Mucosa of stomach (tissue), 1 donor: ENCODE results near the gene SNX18.

Experiments used
- H3K27me3 ChIP-seq: one replicate; pipeline ENCODE4 v1.7.0; 2013; ENCODE audit warnings: mild to moderate bottlenecking, low read length; ENCODE audit not compliant: control insufficient read depth, insufficient read depth
- H3K36me3 ChIP-seq: one replicate; pipeline ENCODE4 v1.7.0; 2013; ENCODE audit warnings: low read length; ENCODE audit not compliant: control insufficient read depth, insufficient read depth
- H3K4me1 ChIP-seq: one replicate; pipeline ENCODE4 v1.7.0; 2013; ENCODE audit warnings: mild to moderate bottlenecking, low read length; ENCODE audit not compliant: control insufficient read depth, insufficient read depth
- H3K4me3 ChIP-seq: one replicate; pipeline ENCODE4 v1.7.0; 2013; ENCODE audit warnings: low read length
- H3K9ac ChIP-seq: one replicate; pipeline ENCODE4 v1.7.0; 2013; ENCODE audit warnings: mild to moderate bottlenecking, low read length, moderate library complexity
- H3K9me3 ChIP-seq: one replicate; pipeline ENCODE4 v1.7.0; 2013; ENCODE audit warnings: mild to moderate bottlenecking, low read length, moderate library complexity; ENCODE audit not compliant: control insufficient read depth
- donor health status: Pancreatic carcinoma.

Gene SNX18

GRCh38 chr5:54571462-54571861, 53.9 kb downstream of the SNX18 start:
- Histone ChIP-seq H3K27me3 (no peaks in the 10 kb centered on the region), H3K9ac (no peak overlapping the region), H3K9me3 (no peaks in the 10 kb centered on the region), H3K4me3 (no peak overlapping the region), H3K36me3 (no peaks in the 10 kb centered on the region), H3K4me1 (no peaks in the 10 kb centered on the region)

GRCh38 chr5:54573812-54574489, 56.4 kb downstream of the SNX18 start:
- H3K9me3 ChIP-seq: no peaks in the 10 kb centered on the region
- no peaks in the 10 kb centered on the region for H3K4me1 ChIP-seq
- H3K36me3 ChIP-seq: no peaks in the 10 kb centered on the region
- H3K9ac ChIP-seq: no peak overlapping the region
- no peak overlapping the region for H3K4me3 ChIP-seq
- no peaks in the 10 kb centered on the region for H3K27me3 ChIP-seq

GRCh38 chr5:54577528-54577927, 60.0 kb downstream of the SNX18 start:
- Histone ChIP-seq H3K27me3 (no peaks in the 10 kb centered on the region), H3K9ac (no peak overlapping the region), H3K9me3 (no peaks in the 10 kb centered on the region), H3K36me3 (no peaks in the 10 kb centered on the region), H3K4me3 (no peak overlapping the region), H3K4me1 (peaks cover 4% of the 10 kb centered on the region)

GRCh38 chr5:54577937-54578653, 60.5 kb downstream of the SNX18 start:
- H3K9ac ChIP-seq: no peak overlapping the region
- H3K4me3 ChIP-seq: no peak overlapping the region
- H3K4me1 ChIP-seq: peaks cover 4% of the 10 kb centered on the region
- no peaks in the 10 kb centered on the region for H3K9me3 ChIP-seq
- H3K27me3 ChIP-seq: no peaks in the 10 kb centered on the region
- no peaks in the 10 kb centered on the region for H3K36me3 ChIP-seq

GRCh38 chr5:54579591-54580295, 62.2 kb downstream of the SNX18 start:
- no peak overlapping the region for H3K9ac ChIP-seq
- no peaks in the 10 kb centered on the region for H3K36me3 ChIP-seq
- no peaks in the 10 kb centered on the region for H3K27me3 ChIP-seq
- no peak overlapping the region for H3K4me3 ChIP-seq
- H3K4me1 ChIP-seq: peaks cover 4% of the 10 kb centered on the region
- H3K9me3 ChIP-seq: no peaks in the 10 kb centered on the region

- no peaks in the 10 kb centered on the region for H3K36me3 ChIP-seq
- H3K4me1 ChIP-seq: peaks cover 4% of the 10 kb centered on the region
- no peak overlapping the region for H3K4me3 ChIP-seq
- H3K27me3 ChIP-seq: no peaks in the 10 kb centered on the region
- H3K9ac ChIP-seq: no peak overlapping the region
- no peaks in the 10 kb centered on the region for H3K9me3 ChIP-seq
These were observed 63.6 kb downstream of the SNX18 start for GRCh38 chr5:54580997-54581811.

- H3K9ac ChIP-seq: no peak overlapping the region
- peaks cover 4% of the 10 kb centered on the region for H3K4me1 ChIP-seq
- H3K27me3 ChIP-seq: no peaks in the 10 kb centered on the region
- H3K36me3 ChIP-seq: no peaks in the 10 kb centered on the region
- no peak overlapping the region for H3K4me3 ChIP-seq
- no peaks in the 10 kb centered on the region for H3K9me3 ChIP-seq
These were observed 64.4 kb downstream of the SNX18 start for GRCh38 chr5:54581831-54582548.

GRCh38 chr5:54586336-54586735, 68.8 kb downstream of the SNX18 start:
- Histone ChIP-seq H3K9me3 (no peaks in the 10 kb centered on the region), H3K4me1 (peaks cover 4% of the 10 kb centered on the region), H3K4me3 (no peak overlapping the region), H3K27me3 (no peaks in the 10 kb centered on the region), H3K9ac (no peak overlapping the region), H3K36me3 (no peaks in the 10 kb centered on the region)

- H3K4me3 ChIP-seq: no peak overlapping the region
- no peaks in the 10 kb centered on the region for H3K4me1 ChIP-seq
- no peak overlapping the region for H3K9ac ChIP-seq
These were observed 72.2 kb downstream of the SNX18 start for GRCh38 chr5:54589786-54590185.

GRCh38 chr5:54590824-54591223, 73.3 kb downstream of the SNX18 start:
- Histone ChIP-seq H3K9ac (no peak overlapping the region), H3K9me3 (no peaks in the 10 kb centered on the region), H3K36me3 (no peaks in the 10 kb centered on the region), H3K4me1 (no peaks in the 10 kb centered on the region), H3K27me3 (no peaks in the 10 kb centered on the region), H3K4me3 (no peak overlapping the region)

More at GRCh38 chr5:54589786-54590185, 72.2 kb downstream of the SNX18 start:
- H3K27me3 ChIP-seq: no peaks in the 10 kb centered on the region
- no peaks in the 10 kb centered on the region for H3K9me3 ChIP-seq
- no peaks in the 10 kb centered on the region for H3K36me3 ChIP-seq

GRCh38 chr5:54593779-54594178, 76.2 kb downstream of the SNX18 start:
- Histone ChIP-seq H3K9ac (no peak overlapping the region), H3K27me3 (no peaks in the 10 kb centered on the region), H3K4me3 (no peak overlapping the region), H3K4me1 (no peaks in the 10 kb centered on the region), H3K36me3 (no peaks in the 10 kb centered on the region), H3K9me3 (no peaks in the 10 kb centered on the region)
